Left hindlimb (tissue), 1 donor: Measurements from ENCODE around the gene PPP1CA.

Source experiments
- DNase-seq: peaks from one replicate; pipeline ENCODE4 v3.0.0-alpha.2; 2018

Gene PPP1CA

DNA sequence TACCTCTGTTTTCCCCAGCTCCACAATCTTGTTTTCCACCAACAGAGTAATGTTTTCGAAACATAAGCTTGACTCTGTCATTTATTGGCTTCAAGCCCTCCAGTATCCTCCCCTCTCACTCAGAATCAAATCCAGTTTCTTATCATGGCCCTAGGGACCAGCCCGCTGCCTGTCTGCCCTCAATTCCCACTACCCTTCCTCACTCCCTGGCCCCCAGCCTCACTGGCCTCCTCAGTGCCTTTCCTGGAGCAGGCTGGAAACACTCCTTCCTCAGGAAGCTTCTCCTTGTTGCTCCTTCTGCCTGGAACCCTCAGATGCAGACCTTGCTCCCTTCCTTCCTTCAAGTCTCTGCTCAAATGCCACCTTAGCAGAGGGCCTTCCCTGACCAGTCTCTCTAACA is 52.2 kb downstream of the PPP1CA start:
- DNase-seq, result no peak

DNA sequence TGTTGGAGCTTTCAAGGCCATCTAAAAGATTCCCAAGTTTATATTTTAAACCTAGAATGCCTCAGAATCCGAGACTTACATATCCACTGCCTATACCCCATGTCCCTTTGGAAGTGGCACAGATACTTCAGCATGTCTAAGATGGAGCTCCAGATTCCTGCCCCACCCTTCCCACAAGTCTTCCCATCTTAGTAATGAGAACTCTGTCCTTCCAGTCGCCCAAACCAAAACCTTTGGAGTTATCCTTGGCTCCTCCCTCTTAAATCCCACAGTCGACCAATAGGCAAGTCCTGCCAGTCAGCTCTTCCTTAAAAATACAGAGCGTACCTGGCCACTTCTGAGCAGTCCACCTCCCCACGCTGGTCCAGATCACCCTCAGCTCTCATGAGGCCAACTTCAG is 52.6 kb downstream of the PPP1CA start:
- no peak for DNase-seq
